ENCODE data around the gene POLR3A.

POLR3A gene

DNA sequence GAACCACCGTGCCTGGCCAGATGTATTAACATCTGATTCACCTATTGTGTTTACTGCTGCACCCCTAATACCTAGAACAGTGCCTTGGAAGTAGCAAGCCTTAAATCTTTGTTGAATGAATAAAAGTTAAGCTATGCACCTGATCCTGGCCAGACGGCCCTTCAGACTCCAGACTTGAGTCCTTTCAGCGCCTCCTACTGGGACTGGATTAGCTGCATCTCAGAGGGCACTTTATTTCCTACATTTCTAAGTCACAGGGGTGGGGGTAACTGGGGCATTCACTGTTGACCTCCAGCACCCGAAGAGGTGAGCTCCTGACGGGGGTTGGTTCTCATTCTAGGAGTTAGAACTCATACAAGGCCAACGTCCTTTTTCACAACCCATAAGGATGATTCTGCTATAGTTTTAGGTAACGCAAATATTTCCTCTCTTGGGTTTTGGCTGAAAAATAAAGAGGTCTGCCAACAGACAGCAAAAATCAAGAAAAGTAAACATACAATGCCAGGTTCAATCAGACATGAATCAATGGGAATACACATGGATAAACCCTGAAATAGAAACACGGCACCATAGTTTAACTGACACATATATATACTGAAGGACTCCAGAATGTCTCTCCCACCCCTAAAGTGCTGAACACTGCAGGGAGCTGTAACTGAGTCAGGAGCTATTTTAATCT, 54.8 kb downstream of the POLR3A start:
- DNase-seq, result peak; percentile 20

DNA sequence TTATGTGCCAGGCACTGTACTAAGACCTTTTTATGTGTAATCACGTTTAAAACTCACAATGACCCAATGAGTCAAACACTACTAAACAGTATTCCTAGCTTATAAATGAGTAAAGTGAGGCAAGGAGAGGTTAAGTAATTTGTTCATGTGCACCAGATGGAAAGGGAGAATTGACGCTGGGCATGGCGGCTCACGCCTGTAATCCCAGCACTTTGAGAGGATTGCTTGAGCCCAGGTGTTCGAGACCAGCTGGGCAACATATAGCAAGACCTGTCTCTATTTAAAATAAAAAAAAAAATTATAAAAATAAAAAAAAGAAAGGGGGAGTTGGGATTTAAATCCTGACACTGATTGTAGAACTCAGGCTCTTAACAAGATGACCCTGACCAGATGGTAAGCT, 56.0 kb downstream of the POLR3A start:
- DNase-seq, result no peak

DNA sequence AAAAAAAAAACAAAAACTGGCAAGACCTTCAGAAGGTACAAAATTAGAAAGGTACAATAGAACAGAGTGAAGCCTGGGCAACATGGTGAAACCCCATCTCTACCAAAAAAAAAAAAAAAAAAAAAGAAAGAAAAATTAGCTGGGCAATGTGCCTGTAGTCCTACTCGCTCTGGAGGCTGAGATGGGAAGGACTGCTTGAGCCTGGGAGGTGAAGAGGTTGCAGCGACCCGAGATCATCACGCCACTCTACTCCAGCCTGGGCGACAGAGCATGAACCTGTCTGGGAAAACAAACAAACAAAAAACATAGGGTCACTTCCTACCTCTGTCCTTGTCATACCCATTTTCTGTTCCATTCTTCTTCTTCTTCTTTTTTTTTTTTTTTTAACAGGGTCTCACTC, 57.2 kb downstream of the POLR3A start:
- DNase-seq, result no peak

DNA sequence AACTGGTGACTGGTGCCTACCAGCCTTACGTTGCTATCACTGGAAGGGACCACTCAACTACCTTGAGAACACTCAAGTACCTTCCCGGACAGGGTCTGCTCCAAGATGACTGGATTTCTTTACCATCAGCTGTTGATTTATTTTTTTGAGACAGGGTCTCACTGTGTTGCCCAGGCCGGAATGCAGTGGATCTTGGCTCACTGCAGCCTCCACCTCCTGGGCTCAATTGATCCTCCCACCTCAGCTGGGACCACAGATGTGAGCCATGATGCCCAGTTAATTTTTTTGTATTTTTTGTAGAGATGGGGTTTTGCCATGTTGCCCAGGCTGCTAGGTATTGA, 57.5 kb downstream of the POLR3A start:
- DNase-seq, result no peak

DNA sequence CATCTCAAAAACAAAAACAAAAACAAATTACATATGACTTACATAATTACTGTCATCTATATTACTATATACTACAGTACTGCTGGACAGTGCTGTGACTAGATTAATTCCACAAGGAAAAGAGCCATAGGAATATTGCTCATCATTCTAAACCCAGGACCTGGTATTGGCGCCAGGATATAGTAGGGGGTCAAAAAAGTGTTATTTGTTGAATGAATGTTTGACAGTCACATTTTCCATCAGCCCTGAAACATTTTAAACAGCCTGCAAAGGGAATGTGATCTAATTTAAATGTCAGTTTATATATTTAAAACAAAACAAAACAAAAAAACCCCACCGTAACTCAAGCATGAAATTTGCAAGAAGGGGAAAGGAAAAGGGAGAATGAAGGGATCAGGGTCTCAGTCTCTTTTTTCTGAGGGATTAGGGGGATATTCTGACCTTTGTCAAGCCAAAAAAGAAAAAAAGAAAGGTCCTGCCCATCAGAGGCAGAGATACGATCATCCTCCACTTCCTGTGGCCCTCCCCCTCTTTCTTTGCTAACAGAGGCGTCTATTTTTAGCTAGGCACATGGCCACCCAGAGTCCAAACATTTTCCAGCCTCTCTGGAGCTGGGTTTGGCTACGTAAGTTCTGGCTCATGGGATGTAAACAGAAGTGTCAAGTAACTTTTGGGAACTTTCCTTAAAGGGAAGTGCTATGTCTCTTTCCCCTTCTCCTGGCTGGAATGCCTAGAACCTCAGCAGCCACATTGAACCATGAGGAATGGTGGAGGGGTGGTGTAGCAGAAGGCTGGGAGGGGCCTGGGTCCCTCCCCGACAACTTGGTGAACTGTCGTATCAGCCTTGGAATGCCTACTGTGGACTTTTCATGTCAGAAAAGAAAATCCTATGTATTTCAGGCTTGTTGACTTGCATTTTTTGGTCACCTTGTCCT, 58.2 kb downstream of the POLR3A start:
- DNase-seq, result peak; percentile 57

DNA sequence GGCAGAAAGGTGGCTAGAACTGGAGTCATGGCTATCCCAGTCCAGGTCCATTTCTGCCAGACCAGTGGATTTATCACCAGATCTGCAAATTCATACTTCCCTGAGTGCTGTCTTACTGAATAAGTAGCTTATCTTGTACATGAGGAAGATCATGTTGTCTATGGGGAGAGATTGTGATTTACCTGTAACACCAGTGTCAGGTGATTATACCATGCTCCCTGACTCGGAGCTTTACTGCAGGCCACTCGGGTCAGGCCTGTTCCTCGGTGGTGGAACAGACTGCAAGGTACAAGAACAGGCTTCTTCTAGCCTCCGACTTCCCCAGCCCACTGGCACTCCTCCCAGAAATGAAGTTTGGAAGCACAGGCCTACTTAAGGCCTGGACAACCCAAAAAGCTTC, 60.2 kb downstream of the POLR3A start:
- DNase-seq, result no peak

DNA sequence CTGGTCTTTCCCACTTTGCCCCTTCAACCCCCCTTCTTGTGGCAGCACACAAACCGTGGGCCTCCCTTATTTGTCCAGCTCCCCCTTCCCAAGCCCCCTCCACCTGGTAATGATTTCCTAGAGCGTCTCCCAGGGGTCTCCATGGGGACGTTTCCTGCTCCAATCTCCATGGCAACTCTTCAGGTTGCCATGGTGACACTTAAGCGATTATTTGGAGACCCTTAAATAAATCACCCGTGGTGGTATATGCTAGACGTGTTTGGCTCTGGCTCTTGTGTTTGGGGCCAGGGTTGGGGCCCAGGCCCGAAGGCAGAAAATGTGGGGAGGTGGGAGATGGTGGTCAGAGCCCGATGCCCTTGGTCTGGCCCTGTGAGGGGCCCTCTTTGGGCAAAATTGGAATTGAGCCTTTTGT, 61.7 kb downstream of the POLR3A start:
- no peak for DNase-seq

DNA sequence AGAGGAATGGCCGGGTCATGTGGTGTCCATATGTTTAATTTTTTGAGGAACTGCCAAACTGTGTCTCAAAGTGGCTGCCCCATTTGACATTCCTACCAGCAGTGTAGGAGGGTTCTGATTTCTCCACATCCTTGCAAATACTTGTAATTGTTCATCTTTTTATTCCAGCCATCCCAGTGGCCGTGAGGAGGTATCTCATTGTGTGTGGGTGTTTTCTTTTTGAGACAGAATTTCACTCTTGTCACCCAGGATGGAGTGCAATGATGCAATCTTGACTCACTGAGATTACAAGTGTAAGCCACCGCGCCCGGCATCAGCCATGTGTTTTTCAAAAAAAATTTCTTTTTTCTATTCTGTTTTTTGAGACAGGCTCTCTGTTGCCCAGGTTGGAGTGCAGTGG, 64.0 kb downstream of the POLR3A start:
- DNase-seq, result peak; percentile 80

DNA sequence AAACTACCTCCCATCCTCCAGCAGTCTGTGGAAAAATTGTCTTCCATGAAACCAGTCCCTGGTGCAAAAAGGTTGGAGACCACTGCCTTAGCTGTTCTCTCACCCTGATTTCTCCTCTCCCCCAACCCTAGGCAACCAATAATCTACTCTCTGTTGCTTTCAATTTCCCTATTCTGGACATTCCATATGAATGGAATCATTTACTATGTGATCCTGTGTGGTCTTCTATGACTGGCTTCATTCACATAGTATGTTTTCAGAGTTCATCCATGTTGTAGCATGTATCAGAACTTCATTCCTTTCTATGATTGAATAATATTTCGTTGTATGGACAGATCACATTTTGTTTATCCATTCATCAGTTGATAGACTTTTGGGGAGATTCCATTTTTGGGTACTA, 64.5 kb downstream of the POLR3A start:
- no peak for DNase-seq

DNA sequence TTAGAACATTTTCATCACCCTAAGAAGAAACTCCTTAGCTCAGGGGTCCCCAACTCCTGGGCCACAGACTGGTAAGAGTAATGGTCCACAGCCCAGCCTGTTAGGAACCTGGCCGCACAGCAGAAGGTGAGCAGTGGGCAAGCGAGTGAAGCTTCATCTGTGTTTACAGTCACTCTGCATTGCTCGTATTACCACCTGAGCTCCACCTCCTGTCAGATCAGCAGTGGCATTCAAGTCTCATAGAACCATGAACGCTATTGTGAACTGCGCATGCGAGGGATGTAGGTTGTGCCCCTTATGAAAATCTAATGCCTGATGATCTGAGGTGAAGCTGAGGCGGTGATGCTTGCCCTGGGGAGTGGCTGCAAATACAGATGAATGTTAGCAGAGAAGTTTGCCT, 65.4 kb downstream of the POLR3A start:
- no peak for DNase-seq

DNA sequence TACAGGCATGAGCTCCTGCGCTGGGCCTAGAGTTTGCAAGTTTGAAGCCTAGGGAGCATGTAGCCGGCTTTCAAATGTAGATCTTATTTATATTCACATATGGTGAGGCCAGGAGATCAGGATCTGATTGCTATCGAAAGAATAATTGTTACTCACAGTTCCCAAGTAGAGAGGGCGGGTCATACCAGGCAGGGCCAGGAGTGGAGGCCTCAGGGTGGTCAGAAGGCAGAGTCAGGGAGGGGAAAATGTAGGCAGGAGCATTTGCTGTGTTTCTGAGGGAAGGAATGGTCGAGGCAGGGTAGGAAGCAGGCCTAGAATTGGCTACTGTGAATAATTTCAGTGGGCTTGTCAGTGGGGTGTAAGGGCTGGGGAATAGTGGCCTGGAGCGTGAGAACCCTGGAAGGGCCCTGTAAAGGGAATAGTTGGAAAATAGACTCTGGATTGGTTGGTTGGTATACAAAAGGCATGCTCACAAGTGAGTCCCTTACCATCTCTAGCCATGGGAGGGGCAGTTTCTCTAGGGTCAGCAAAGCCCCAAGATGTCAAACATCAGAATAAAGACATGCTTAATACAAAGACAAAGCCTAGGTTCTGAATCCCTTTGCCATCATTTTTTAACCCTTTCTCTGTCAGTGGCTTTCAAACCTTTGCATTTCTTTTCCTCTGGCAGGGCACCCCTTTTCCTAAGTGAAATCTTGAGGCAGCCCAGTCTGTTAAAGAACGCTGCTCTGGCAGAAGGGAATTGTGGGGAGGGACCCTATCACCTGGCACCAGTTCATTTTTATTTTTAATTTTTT, 66.8 kb downstream of the POLR3A start:
- DNase-seq, result no peak

DNA sequence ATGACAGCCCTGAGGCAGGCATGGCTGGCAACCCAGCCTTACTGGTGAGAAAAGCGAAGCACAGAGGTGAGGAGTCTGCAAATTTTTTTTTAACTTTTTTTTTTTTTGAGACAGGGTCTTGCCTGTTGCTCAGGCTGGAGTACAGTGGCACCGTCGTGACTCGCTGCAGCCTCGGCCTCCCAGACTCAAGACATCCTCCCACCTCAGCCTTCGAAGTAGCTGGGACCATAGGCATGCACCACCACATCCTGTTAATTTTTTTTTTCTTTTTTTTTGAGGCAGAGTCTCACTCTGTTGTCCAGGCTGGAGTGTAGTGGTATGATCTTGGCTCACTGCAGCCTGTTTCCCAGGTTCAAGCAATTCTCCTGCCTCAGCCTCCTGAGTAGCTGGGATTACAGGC, 67.6 kb downstream of the POLR3A start:
- no peak for DNase-seq

DNA sequence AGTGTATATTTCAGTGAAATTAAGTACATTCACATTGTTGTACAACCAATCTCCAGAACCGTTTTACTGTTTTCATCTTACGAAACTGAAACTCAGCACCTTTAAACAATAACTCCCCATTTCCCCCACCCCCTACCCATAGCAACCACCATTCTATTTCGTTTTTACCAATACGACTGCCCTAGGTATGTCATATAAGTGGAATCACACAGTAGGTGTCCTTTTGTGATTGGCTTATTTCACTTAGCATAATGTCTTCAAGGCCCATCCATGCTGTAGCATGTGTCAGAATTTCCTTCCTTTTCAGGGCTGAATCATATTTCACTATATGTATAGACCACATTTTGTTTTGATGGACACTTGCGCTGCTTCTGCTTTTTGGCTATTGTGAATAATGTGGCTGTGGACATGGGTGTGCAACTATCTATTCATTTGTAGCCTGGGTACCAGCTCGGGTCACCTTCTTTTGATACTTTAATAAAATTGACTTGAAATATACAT, 68.4 kb downstream of the POLR3A start:
- DNase-seq, result no peak

DNA sequence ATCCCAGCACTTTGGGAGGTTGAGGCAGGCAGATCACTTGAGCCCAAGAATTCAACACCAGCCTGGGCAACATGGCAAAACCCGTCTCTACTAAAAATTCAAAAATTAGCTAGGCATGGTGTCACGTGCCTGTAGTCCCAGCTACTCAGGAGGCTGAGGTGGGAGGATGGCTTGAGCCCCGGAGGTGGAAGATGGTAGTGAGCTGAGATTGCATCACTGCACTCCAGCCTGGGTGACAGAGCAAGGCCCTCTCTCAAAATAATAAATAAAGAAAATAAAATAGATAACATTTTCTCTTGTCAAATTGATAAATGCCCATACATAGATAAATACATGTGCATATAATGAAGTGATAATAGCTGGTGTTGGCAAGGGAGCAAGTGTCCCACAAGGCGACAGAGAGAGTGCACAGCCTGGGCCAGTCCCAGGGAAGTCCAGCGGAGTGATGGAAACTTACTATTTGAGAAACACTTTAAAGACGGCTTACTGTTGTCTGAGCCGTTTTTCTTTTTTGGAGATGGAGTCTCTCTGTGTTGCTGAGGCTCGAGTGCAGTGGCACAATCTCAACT, 69.3 kb downstream of the POLR3A start:
- DNase-seq, result no peak

DNA sequence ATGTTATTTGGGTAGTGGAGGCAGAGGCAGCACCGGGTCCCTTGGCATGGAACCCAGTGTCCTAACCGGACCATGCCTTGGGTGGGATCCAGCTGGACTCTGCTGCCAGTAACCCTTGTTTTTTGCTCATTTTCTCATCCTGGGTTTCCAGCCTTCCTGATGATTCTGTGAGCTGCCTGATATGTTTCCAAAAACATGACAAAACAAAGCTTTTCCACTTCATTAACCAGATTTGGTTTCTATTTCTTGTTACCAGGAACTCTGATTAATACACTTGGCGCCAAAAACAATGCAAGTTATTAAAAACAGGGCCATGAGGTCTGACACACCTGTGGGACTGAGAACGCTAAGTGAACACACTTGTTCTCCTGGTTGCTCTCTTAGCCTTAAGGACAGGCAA, 69.9 kb downstream of the POLR3A start:
- no peak for DNase-seq

DNA sequence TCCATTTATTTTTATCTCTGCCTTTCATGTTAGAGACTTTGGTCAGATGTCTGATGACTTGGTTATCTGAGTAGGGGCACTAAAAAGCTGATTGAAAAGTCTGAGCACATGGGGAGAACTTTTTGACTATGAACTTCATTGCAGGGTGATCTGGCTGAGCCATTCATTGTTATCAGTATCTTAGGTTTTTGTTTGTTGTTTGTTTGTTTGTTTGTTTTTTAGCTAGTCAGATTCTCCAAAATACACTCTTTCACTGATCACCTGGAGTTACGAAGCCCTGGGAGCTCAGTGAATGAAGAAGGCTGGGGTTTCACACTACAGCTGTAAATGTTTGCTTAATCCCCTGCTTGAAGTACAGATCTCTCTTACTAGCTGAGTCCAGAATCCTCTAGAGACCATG, 74.2 kb downstream of the POLR3A start:
- DNase-seq, result no peak

DNA sequence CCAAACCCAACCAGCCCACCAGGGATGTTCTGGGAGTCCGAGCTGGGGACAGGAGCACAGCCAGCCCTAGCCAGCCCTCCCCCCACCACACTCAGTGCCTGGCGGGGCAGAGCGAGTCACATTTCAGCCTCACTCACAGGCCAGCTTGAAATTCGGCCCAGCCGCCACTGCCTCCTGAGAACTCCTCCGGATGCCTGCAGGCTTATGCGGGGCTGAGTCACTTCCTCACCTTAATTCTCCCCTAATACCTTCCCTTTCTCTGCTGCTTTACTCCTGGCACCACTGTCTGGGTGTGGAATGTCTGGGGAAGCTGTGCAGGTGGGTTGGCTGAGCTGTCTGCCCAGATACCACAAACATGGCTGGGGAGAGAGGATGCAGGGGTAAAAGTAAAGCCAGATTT, 80.1 kb downstream of the POLR3A start:
- DNase-seq, result peak; percentile 24

DNA sequence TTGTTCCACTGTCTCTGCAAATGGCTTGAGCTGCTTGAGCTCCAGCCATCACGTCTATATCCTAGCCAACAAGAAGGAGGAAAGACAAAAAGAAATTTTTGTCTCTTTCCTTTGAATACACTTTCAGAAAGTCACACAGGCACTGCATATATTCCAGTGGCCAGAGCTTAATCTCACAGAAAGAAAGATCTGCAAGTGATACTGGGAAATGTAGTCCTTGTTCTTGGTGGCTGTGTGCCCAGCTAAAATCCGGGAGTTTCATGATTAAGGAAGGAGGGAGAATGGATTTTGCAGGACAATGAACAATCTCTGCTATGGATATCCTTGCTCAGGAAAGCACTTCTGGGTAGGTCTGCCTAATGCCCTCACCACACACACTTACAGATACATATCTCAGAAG, 83.2 kb downstream of the POLR3A start:
- DNase-seq, result no peak

DNA sequence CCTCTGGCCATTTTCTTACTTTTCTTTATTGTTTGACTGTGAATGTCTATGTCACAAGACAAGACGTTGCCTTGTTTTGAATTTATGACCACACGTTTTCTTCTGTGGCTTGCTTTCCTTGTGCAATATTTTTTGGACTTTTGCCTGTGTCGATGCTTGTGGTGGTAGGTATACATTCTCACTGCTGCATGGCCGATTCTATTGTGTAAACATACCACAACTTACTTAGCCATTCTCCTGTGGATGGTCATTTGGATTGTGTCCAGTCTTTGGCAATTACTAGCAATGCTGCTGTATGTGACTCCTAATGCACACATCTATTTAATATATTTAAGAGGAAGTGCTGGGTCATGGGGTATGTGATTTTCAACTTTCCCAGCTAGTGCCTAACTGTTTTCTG, 84.8 kb downstream of the POLR3A start:
- DNase-seq, result peak; percentile 85

DNA sequence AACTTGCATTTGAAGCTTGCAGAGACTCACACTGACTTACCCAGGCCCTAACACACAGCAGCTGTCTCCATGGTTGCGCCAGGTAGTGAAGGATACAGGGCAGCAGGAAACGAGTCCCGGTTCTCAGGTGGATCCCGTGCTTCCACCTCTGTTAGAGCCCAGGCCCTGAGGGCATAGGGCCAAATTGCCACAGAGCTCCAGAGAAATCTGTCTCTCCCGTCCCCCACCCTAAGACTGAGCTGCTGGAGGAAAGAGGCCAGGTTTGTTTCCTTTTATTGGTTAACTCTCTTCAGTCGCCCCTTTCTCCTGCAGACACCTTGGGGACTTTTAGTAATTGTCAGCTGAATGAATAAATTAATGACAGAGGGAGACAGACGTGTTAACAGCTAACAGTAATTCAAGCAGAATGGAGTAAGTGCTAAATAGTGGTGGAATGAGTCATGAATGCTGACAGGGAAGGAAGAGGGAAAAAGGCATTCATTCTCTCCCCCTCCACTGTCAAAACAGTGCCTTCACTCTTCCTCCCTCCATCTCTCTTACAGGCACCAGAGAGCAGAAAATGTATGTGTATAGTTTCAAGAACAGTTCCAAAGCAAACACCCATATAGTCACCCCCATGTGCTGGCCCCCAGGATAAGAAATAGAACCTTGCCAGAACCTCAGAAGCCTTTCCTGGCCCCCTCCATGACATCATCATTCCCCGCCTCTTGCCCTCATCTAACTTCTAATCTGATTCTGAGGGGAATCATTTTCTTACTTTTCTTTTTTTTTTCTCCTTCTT, 86.0 kb downstream of the POLR3A start:
- peak; percentile 26 for DNase-seq

DNA sequence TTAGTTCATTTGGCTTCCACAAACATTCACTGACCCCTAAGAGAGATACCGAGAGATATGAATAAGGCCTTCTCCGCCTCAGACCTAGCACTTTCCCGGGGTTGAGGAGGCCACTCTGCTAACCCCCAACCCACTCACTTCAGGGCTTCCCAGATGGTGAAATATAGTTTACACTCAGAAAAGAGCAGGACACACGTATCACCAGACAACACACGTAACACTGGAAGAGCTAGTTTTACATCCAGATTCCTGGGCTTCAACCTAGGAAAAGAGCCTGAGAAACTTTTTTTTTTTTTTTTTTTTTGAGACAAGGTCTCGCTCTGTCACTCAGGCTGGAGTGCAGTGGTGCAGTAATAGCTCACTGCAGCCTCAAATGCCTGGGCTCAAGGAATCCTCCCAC, 87.5 kb downstream of the POLR3A start:
- DNase-seq, result no peak

DNA sequence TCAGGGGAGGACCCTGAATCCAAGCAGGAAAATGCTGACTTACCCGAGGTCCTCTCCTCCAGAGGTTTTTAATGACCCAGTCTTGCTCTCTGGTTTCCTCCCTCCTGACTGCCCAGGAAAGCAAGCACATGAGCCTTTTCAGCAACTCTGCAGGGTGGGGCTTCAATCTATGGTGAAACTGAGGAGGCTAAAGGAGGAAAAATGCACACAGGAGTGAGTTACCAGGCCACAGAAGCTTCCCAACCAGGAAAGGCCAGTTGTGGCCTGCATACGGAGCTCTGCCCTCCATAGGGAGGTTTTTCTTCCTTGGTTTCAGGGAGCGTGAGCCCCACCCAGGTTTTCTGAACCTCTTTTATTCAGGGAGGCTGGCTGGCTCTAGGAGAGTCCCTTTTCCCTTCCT, 88.7 kb downstream of the POLR3A start:
- DNase-seq, result no peak

Data from MV-4-11 (cell line).